ENCODE results near the gene SNX17. TPM values are rescaled to one million over a fixed set of nuclear protein-coding genes. Genes with fewer than 3 reads are reported as not detected.

The SNX17 gene
- total and polyA plus RNA-seq, 2 donors (not counting 3 experiments of a cell fraction or from before 2014, with no cell fraction given), result 103 to 130 TPM

DNA sequence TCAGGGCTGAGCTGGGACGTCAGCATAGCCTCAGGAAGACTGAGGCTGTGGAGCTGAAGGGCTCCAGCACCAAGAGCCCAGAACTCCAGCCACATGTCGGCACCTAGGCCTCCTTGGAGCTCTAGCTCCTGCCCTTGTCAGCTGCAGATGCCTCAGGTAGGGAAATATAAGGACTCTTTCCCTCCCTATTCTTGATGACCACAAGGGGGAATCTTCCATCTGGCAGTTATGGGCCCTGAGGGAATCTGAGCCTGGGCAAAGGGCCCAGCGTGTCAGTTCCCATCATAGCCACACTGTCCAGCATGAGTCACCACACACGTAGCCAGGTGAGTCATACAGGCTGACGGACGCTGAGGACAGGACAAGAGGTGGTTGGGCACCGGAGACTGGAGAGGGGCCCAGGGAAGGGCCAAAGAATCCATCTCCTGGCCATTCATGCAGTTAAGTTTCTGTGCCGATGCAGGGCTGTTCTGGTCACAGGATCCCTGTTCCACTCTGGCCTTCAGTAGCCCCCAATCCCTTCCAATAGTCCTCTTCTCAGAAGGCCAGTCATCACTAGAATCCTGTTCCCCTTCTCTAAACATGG lies 49.4 kb upstream of the SNX17 start:
- intact Hi-C loops (cut with micrococcal nuclease), result no loop called here
- no TSS peak for BruUV-seq (replicated peaks)
- no peaks in the 10 kb centered on the region for H3K9me1 ChIP-seq (replicated peaks; ENCODE audit: control insufficient read depth, extremely low read depth, insufficient read depth, low read length)
- TF ChIP-seq, protein P1, sequence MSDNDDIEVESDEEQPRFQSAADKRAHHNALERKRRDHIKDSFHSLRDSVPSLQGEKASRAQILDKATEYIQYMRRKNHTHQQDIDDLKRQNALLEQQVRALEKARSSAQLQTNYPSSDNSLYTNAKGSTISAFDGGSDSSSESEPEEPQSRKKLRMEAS (IDR thresholded peaks at IDR 0.05; ENCODE audit: insufficient read depth, insufficient read length), result no peak
- TF ChIP-seq GATA2 (IDR thresholded peaks at IDR 0.05; ENCODE audit: insufficient read depth, insufficient read length, low read depth, low read length) (no peak), MYC (IDR thresholded peaks at IDR 0.05; ENCODE audit: low read depth, low read length) (no peak), JUN (IDR thresholded peaks at IDR 0.05; ENCODE audit: borderline replicate concordance, insufficient read depth, insufficient read length, low read depth) (peak; percentile 97), POLR2AphosphoS5 (IDR thresholded peaks at IDR 0.05; ENCODE audit: insufficient read depth, low read depth, low read length) (peak; percentile 64), POLR2A (IDR thresholded peaks at IDR 0.05; ENCODE audit: low read depth, low read length) (no peak), FOS (IDR thresholded peaks at IDR 0.05; ENCODE audit: borderline replicate concordance, insufficient read depth, low read length) (peak; percentile 98), EZH2 (IDR thresholded peaks at IDR 0.05; ENCODE audit: borderline replicate concordance, low read depth, low read length, severe bottlenecking) (no peak)
- TF ChIP-seq, protein P2, sequence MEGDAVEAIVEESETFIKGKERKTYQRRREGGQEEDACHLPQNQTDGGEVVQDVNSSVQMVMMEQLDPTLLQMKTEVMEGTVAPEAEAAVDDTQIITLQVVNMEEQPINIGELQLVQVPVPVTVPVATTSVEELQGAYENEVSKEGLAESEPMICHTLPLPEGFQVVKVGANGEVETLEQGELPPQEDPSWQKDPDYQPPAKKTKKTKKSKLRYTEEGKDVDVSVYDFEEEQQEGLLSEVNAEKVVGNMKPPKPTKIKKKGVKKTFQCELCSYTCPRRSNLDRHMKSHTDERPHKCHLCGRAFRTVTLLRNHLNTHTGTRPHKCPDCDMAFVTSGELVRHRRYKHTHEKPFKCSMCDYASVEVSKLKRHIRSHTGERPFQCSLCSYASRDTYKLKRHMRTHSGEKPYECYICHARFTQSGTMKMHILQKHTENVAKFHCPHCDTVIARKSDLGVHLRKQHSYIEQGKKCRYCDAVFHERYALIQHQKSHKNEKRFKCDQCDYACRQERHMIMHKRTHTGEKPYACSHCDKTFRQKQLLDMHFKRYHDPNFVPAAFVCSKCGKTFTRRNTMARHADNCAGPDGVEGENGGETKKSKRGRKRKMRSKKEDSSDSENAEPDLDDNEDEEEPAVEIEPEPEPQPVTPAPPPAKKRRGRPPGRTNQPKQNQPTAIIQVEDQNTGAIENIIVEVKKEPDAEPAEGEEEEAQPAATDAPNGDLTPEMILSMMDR (IDR thresholded peaks at IDR 0.05; ENCODE audit: extremely low read depth in 1 of 2, insufficient read depth in 1 of 2, low read depth in 1 of 2, low read length in 2 of 2), result peak; percentile 49 to 57
- dilution Hi-C loops (cut with MboI; ENCODE audit: extremely low pct_ligation_motif_present, low sequenced_read_pairs), result no loop called here
- DNase-seq (ENCODE audit: low read depth, low spot score) (peak; percentile 91), FAIRE-seq (peak; percentile 76)
- H3K4me1 ChIP-seq (ENCODE audit: control insufficient read depth, extremely low read depth, insufficient read depth, low read length), result peaks cover 26% of the 10 kb centered on the region
- H3K9me3 ChIP-seq (replicated peaks; ENCODE audit: control insufficient read depth, insufficient read depth, low read length), result no peaks in the 10 kb centered on the region
- no peak overlapping the region for H3K4me3 ChIP-seq (replicated peaks in 1 of 3; ENCODE audit: insufficient read depth in 1 of 3, low read depth in 1 of 3, low read length in 3 of 3)
- H4K20me1 ChIP-seq (replicated peaks; ENCODE audit: control insufficient read depth, extremely low read depth, insufficient read depth, low read length), result no peaks in the 10 kb centered on the region
- H2AFZ ChIP-seq (ENCODE audit: low read depth, low read length), result no peak overlapping the region
- peaks cover 0 to 3% of the 10 kb centered on the region in 2 experiments for H3K36me3 ChIP-seq (ENCODE audit: control insufficient read depth in 2 of 2, extremely low read depth in 1 of 2, insufficient read depth in 2 of 2, low read length in 2 of 2)
- H3K9ac ChIP-seq (replicated peaks; ENCODE audit: extremely low read depth, insufficient read depth, low read length), result no peak overlapping the region
- peak overlapping the region; percentile 47 for H3K27ac ChIP-seq (ENCODE audit: insufficient read depth, low read depth, low read length)
- ChIA-PET POLR2A (no interaction called here), CTCF (interaction anchor here (0.8 to 1.3 kb wide), 6 partner anchors 9 to 362 kb away, joined by 3 to 7 read pairs (median 4); no protein-coding TSS in a partner anchor)
- no peaks in the 10 kb centered on the region for H3K27me3 ChIP-seq (ENCODE audit: control insufficient read depth in 2 of 2, insufficient read depth in 2 of 2, low read length in 2 of 2)
- H3K4me2 ChIP-seq (ENCODE audit: insufficient read depth, low read length), result peak overlapping the region; percentile 96
- H3K79me2 ChIP-seq (ENCODE audit: control insufficient read depth, insufficient read depth, low read length), result peaks cover 8% of the 10 kb centered on the region
